ENCODE data around the gene C16orf74. TPM values are rescaled to one million over a fixed set of nuclear protein-coding genes. Genes with fewer than 3 reads are reported as not detected.

Gene C16orf74
- total RNA-seq, 1 experiment from 2014 or later, result 7.7 TPM

DNA sequence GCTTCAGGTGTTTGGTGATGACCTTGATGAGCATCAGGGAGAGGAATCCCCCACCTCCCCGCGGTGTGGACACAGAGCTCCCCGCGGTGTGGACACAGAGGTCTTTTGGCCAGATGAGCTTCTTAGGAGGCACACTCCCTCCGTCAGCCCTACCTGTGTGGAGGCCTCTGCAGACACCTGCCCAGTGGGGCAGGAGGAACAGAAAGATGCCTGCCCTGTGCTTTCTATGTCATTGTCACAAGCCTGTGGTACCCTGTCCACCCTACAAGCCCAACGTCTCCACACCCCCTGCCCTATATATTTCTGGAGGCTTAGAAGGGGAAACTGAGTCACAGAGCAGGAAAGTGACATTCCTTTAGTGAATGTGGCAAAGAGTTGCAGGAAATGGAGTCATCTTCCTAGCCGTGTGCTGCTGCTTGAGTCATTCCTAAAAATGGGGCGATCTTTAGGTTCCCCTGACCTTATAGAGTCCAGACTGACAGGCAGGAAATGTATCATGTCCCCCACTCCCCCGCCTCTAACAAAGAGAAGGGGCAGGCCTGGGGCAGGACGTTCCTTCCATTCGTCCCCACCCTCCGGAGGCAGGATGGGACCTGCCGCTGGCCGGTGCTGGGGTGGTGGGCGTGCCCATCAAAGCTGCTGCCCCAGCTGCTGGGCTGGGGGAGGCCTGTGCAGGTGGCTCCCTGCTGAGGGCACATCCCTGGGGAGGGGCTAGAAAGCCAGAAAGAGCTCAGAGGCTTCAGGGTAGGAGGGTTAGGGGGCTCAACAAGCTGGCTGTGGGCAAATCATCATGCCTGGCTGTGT, 1.0 kb upstream of the C16orf74 start:
- H3K27ac ChIP-seq, result no peak overlapping the region
- H3K27me3 ChIP-seq (replicated peaks), result no peaks in the 10 kb centered on the region
- no peaks in the 10 kb centered on the region; the same call in 1 of the 2 replicates for H3K36me3 ChIP-seq
- peaks cover 41% of the 10 kb centered on the region for H3K4me1 ChIP-seq (replicated peaks)
- no peak for DNase-seq (ENCODE audit: low read depth in 1 of 2, low spot score in 2 of 2)
- no peak overlapping the region for H3K4me3 ChIP-seq
- no peaks in the 10 kb centered on the region; the same call in 1 of the 2 replicates for H3K9me3 ChIP-seq (replicated peaks)

DNA sequence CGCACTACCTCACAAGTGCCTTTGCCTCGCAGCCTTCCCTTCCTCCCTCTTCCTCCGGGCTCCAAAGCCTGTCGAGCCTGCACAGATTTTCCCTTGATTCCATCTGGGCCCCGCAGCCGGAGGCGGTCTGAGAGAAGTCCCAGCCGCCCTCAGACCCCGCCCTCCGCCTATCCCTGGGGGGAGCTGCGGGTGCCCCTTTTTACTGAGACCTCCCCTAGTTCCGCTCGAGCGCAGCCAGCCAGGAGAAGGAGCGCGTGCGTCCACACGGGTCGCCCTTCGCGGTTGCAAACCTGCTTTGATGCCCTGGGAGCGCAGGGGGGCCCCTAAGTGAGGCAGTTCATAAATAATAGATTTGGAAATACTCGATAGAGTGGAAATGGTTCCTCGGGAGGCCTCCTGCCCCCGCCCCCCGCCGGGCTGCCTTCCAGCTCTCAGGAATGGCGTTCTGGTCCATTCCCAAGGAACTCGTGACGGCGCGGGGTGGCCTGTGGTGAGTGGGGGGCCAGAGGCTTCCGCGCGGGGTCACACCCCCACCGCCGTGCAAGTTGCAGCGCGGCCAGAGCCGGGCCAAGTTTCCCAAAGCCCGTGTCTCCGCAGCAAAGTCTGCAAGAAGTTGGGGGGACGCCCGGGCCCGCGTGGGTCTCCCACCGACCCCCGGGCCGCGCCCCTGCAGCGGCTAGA, 610 bp downstream of the C16orf74 start:
- Histone ChIP-seq H3K4me3 (peak overlapping the region; percentile 84), H3K36me3 (no peaks in the 10 kb centered on the region; the same call in 1 of the 2 replicates), H3K4me1 (replicated peaks) (peaks cover 45% of the 10 kb centered on the region), H3K27me3 (replicated peaks) (no peaks in the 10 kb centered on the region), H3K27ac (no peak overlapping the region), H3K9me3 (replicated peaks) (no peaks in the 10 kb centered on the region; the same call in 1 of the 2 replicates)
- no peak for DNase-seq (ENCODE audit: low read depth in 1 of 2, low spot score in 2 of 2)

GRCh38 chr16:85749771-85750145, 1.1 kb downstream of the C16orf74 start:
- Histone ChIP-seq H3K36me3 (no peaks in the 10 kb centered on the region; the same call in 1 of the 2 replicates), H3K4me1 (replicated peaks) (peaks cover 45% of the 10 kb centered on the region), H3K9me3 (replicated peaks) (no peaks in the 10 kb centered on the region; the same call in 1 of the 2 replicates), H3K4me3 (peak overlapping the region; percentile 84), H3K27ac (no peak overlapping the region), H3K27me3 (replicated peaks) (no peaks in the 10 kb centered on the region)
- DNase-seq (ENCODE audit: low read depth in 1 of 2, low spot score in 2 of 2), result no peak

GRCh38 chr16:85746460-85747215, 4.3 kb downstream of the C16orf74 start:
- peaks cover 37% of the 10 kb centered on the region for H3K4me1 ChIP-seq (replicated peaks)
- no peak overlapping the region for H3K4me3 ChIP-seq
- no peaks in the 10 kb centered on the region; the same call in 1 of the 2 replicates for H3K36me3 ChIP-seq
- H3K27me3 ChIP-seq (replicated peaks), result no peaks in the 10 kb centered on the region
- DNase-seq (ENCODE audit: low read depth in 1 of 2, low spot score in 2 of 2), result peak; percentile 50 to 62
- no peaks in the 10 kb centered on the region; the same call in 1 of the 2 replicates for H3K9me3 ChIP-seq (replicated peaks)
- peak overlapping the region; percentile 34; the same call in 1 of the 2 replicates for H3K27ac ChIP-seq

- DNase-seq (ENCODE audit: low read depth in 1 of 2, low spot score in 2 of 2), result no peak
- Histone ChIP-seq H3K4me3 (no peak overlapping the region), H3K9me3 (replicated peaks) (no peaks in the 10 kb centered on the region), H3K27ac (no peak overlapping the region), H3K4me1 (replicated peaks) (no peaks in the 10 kb centered on the region), H3K27me3 (replicated peaks) (no peaks in the 10 kb centered on the region), H3K36me3 (no peaks in the 10 kb centered on the region)
Measured at GRCh38 chr16:85738923-85739715, 11.8 kb downstream of the C16orf74 start.

GRCh38 chr16:85736921-85737320, 14.0 kb downstream of the C16orf74 start:
- H3K27ac ChIP-seq, result no peak overlapping the region
- H3K9me3 ChIP-seq (replicated peaks), result no peaks in the 10 kb centered on the region
- H3K36me3 ChIP-seq, result no peaks in the 10 kb centered on the region
- no peak for DNase-seq (ENCODE audit: low read depth in 1 of 2, low spot score in 2 of 2)
- H3K4me1 ChIP-seq (replicated peaks), result no peaks in the 10 kb centered on the region
- H3K27me3 ChIP-seq (replicated peaks), result no peaks in the 10 kb centered on the region
- no peak overlapping the region for H3K4me3 ChIP-seq

DNA sequence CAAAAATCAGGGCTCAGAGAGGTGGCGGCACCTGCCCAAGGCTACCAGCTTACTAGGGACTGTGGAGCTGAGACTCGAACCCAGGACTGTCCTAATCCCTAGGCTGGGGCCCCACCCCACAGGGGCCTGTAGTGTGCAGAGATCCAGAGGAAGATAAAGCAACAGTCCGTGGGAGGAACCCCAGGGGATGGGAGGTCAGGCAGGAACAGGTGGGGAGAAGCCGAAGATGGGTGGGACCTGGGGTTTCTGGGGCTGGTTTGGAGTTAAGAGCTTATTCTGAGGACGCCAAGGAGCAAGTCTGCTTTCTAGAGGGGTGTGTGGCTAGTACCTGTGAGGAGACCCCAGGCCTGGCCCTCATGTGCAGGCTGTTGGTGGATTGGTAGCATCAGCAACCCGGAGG, 14.9 kb downstream of the C16orf74 start:
- H3K27ac ChIP-seq, result no peak overlapping the region
- no peak for DNase-seq (ENCODE audit: low read depth in 1 of 2, low spot score in 2 of 2)
- H3K27me3 ChIP-seq (replicated peaks), result no peaks in the 10 kb centered on the region
- no peaks in the 10 kb centered on the region for H3K36me3 ChIP-seq
- no peaks in the 10 kb centered on the region for H3K9me3 ChIP-seq (replicated peaks)
- no peak overlapping the region for H3K4me3 ChIP-seq
- no peaks in the 10 kb centered on the region for H3K4me1 ChIP-seq (replicated peaks)

GRCh38 chr16:85735225-85735635, 15.7 kb downstream of the C16orf74 start:
- DNase-seq (ENCODE audit: low read depth in 1 of 2, low spot score in 2 of 2), result no peak
- Histone ChIP-seq H3K36me3 (no peaks in the 10 kb centered on the region), H3K27ac (no peak overlapping the region), H3K27me3 (replicated peaks) (no peaks in the 10 kb centered on the region), H3K4me3 (no peak overlapping the region), H3K4me1 (replicated peaks) (no peaks in the 10 kb centered on the region), H3K9me3 (replicated peaks) (no peaks in the 10 kb centered on the region)

DNA sequence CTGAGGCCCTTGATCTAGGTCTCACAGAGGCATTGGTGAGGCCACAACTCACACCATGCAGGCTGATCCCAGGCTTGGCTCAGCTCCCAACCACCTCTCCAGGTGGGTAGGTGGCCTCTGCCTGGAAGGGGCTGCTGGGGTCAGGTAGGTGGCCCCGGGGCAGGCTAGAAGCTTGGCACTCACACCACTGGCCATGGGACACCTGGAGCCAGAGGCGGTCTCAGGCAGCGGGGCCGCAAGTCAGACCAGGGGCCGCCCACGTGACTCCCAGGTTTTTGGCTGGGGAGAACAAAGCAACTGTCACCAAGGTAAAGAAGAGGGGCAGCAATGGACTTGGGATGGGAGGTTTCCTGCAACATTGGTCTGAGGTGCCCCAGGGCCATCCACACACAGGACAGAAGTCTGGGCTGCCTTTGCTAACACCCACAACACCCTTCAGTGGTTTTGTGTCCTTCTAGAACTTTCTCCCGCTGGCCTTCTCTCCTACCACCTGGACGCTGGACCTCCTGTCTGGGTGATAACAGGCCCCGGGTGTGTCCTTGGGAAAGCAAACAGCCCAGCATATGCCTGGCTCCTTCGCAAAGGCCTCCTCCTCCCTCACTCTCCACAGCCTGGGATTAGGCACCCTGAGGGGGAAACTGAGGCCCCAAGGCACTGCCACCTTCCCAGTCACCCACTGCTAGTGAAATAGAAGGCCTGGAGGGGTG, 16.4 kb downstream of the C16orf74 start:
- H3K4me1 ChIP-seq (replicated peaks), result no peaks in the 10 kb centered on the region
- no peaks in the 10 kb centered on the region for H3K36me3 ChIP-seq
- no peaks in the 10 kb centered on the region for H3K9me3 ChIP-seq (replicated peaks)
- no peak overlapping the region for H3K4me3 ChIP-seq
- no peak for DNase-seq (ENCODE audit: low read depth in 1 of 2, low spot score in 2 of 2)
- H3K27me3 ChIP-seq (replicated peaks), result no peaks in the 10 kb centered on the region
- H3K27ac ChIP-seq, result no peak overlapping the region

DNA sequence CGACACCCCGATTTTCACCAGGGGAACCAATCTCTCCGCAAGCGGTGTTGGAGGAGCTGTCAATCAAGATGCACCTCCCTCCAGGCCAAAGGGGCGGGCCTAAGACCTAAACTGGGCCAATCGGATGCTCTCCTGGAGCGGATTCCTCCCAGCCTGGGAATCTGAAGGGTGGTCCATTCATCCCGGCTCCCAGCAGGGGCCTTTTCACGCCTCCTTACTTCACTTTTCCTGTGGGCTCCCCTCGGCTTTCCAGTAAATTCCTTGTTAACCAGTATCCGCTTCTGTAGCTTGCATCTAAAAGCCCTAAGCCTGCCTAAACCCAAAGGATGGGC, 17.1 kb downstream of the C16orf74 start:
- no peak overlapping the region for H3K4me3 ChIP-seq
- no peak for DNase-seq (ENCODE audit: low read depth in 1 of 2, low spot score in 2 of 2)
- H3K36me3 ChIP-seq, result no peaks in the 10 kb centered on the region
- H3K27ac ChIP-seq, result no peak overlapping the region
- no peaks in the 10 kb centered on the region for H3K9me3 ChIP-seq (replicated peaks)
- no peaks in the 10 kb centered on the region for H3K4me1 ChIP-seq (replicated peaks)
- H3K27me3 ChIP-seq (replicated peaks), result no peaks in the 10 kb centered on the region

GRCh38 chr16:85733155-85733838, 17.6 kb downstream of the C16orf74 start:
- Histone ChIP-seq H3K36me3 (no peaks in the 10 kb centered on the region), H3K27me3 (replicated peaks) (no peaks in the 10 kb centered on the region), H3K4me3 (no peak overlapping the region), H3K9me3 (replicated peaks) (no peaks in the 10 kb centered on the region), H3K4me1 (replicated peaks) (no peaks in the 10 kb centered on the region), H3K27ac (no peak overlapping the region)
- DNase-seq (ENCODE audit: low read depth in 1 of 2, low spot score in 2 of 2), result no peak

DNA sequence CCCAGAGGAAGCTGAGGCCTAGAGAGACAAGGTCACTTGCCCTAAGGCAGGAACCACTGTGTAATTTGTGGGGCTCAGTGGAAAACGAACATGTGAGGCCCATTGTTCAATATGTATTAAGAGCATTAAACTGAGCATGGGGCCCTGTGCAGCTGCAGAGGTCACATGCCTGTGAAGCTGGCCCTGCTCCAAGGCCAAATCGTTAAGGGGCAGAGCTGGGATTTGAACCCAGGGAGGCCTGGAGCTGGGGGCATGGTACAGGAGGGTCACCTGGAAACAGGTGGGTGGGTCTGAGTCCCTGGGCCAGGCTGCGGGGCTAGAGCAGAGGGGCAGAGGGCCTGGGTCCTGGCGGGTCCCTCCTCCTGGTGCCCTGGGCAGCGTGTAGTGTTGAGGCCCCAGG, 19.7 kb downstream of the C16orf74 start:
- Histone ChIP-seq H3K9me3 (replicated peaks) (no peaks in the 10 kb centered on the region), H3K4me3 (no peak overlapping the region), H3K4me1 (replicated peaks) (peaks cover 4% of the 10 kb centered on the region; the same call in 1 of the 2 replicates), H3K27me3 (replicated peaks) (no peaks in the 10 kb centered on the region), H3K27ac (no peak overlapping the region), H3K36me3 (no peaks in the 10 kb centered on the region)
- DNase-seq (ENCODE audit: low read depth in 1 of 2, low spot score in 2 of 2), result no peak

All from SJSA1 (cell line).